HEK293 (cell line): ENCODE data around the gene PTPRO.

Source experiments
- PBX3 ChIP-seq: sonication (generic); formaldehyde crosslinking; IDR thresholded peaks from 2 replicates; pipeline ENCODE4 v1.8.1; 2022; ENCODE audit warnings: mild to moderate bottlenecking, moderate library complexity, missing genetic modification reagents
- ZBTB21 ChIP-seq: fragments of 450-650 bp; formaldehyde crosslinking; IDR thresholded peaks from 2 replicates; pipeline ENCODE4 v1.5.1; 2017; ENCODE audit warnings: missing biosample characterization, missing genetic modification characterization
- ZNF274 ChIP-seq, 2 experiments: fragments of 200-500 bp in 1 of 2; fragments of 450-650 bp in 1 of 2; sonication (Bioruptor generic) in 1 of 2; formaldehyde crosslinking in 1 of 2; IDR thresholded peaks; 2 replicates each; pipeline versions ENCODE4 v1.5.1 to v1.6.1; 2014 to 2016; ENCODE audit warnings: borderline replicate concordance in 1 of 2, inconsistent platforms in 1 of 2, low read length in 1 of 2, missing biosample characterization in 1 of 2, missing genetic modification characterization in 1 of 2
- ZNF837 ChIP-seq: fragments of 450-650 bp; formaldehyde crosslinking; IDR thresholded peaks from 2 replicates; pipeline ENCODE4 v1.5.1; 2016; ENCODE audit warnings: missing biosample characterization, missing genetic modification characterization
- TF ChIP-seq, protein P1 (sequence below): fragments of 450-650 bp; formaldehyde crosslinking; IDR thresholded peaks from 2 replicates; pipeline ENCODE4 v1.5.1; 2016; ENCODE audit warnings: missing biosample characterization, missing genetic modification characterization

DNA sequence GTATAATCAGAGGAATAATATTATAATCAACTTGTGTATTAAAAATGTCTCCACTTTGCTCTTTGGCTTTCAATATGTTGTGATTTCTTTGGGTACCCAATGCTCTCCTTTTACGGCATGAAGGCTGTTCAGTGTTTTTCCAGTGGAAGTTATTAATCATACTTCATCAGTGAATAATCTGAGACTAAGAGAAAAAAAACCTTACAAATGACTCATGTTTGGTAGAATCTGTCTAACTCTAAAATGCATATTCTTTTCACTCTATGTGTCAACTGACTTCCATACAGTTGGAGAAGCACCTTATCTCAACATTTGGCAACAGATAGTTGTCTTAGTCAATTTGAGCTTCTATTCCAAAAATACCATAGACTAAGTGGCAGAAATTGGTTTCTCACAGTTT lies 82.2 kb downstream of the PTPRO start:
- TF ChIP-seq, protein P1, sequence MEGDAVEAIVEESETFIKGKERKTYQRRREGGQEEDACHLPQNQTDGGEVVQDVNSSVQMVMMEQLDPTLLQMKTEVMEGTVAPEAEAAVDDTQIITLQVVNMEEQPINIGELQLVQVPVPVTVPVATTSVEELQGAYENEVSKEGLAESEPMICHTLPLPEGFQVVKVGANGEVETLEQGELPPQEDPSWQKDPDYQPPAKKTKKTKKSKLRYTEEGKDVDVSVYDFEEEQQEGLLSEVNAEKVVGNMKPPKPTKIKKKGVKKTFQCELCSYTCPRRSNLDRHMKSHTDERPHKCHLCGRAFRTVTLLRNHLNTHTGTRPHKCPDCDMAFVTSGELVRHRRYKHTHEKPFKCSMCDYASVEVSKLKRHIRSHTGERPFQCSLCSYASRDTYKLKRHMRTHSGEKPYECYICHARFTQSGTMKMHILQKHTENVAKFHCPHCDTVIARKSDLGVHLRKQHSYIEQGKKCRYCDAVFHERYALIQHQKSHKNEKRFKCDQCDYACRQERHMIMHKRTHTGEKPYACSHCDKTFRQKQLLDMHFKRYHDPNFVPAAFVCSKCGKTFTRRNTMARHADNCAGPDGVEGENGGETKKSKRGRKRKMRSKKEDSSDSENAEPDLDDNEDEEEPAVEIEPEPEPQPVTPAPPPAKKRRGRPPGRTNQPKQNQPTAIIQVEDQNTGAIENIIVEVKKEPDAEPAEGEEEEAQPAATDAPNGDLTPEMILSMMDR = no peak
- no peak for TF ChIP-seq ZBTB21 (tag by site-specific recombination)
- TF ChIP-seq ZNF274 (IDR thresholded peaks at IDR 0.05; ENCODE audit: low read length) = no peak
- no peak for TF ChIP-seq ZNF274 (tag by site-specific recombination; IDR thresholded peaks at IDR 0.05; ENCODE audit: borderline replicate concordance)
- no peak for TF ChIP-seq ZNF837 (tag by site-specific recombination)
- no peak for TF ChIP-seq PBX3 (CRISPR knock-in tag)
